SH-SY5Y (cell line): ENCODE measurements around the gene ZBTB46.

Source experiments
- GATA2 ChIP-seq: IDR thresholded peaks from 2 replicates; pipeline ENCODE4 v1.6.1; 2011; ENCODE audit warnings: mild to moderate bottlenecking, low read depth, low read length
- GATA3 ChIP-seq: IDR thresholded peaks from 2 replicates; pipeline ENCODE4 v1.6.1; 2011; ENCODE audit warnings: low read depth, mild to moderate bottlenecking, low read length, moderate library complexity

ZBTB46 gene, protein sequence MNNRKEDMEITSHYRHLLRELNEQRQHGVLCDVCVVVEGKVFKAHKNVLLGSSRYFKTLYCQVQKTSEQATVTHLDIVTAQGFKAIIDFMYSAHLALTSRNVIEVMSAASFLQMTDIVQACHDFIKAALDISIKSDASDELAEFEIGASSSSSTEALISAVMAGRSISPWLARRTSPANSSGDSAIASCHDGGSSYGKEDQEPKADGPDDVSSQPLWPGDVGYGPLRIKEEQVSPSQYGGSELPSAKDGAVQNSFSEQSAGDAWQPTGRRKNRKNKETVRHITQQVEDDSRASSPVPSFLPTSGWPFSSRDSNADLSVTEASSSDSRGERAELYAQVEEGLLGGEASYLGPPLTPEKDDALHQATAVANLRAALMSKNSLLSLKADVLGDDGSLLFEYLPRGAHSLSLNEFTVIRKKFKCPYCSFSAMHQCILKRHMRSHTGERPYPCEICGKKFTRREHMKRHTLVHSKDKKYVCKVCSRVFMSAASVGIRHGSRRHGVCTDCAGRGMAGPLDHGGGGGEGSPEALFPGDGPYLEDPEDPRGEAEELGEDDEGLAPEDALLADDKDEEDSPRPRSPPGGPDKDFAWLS

DNA sequence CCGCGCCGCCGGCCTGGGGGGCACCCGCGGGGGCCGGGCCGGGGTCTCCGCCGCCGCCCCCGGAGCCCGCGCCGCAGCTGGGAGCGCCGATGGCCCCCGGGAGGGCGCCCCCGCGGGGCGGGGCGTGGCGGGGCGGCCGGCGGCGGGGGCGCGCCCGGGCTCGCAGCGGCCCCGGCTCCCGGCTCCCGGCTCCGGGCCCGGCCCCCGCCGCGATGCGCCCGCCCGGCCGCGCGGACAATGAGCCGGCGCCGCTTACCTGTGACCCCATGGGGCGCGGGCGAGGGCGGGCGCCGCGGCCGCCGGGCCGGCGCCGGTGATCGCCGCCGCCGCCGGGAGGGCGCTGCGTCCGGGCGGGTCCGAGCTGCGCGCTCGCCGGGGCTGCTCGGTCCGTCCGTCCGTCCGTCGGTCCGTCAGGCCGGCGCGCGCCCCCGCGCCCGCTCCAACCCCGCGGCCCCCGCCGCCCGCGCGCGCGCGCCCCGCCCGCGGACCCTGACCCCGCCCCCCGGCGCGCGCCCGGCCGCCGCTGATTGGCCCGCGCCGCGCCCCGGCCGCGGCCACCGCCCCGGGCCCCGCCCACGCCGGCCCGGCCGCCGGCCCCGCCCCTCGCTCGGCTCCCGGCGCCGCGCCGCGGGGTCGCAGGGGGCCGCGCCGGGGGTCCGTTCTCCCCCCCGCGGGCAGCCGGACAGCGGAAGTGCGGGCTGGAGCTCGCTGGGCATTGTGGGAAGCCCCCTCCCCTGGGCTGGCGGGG, at the start of gene ZBTB46:
TSS of gene ZBTB46 (minus strand) at position 424 of the 748 bp plus-strand sequence. CDS start 40,507 bp downstream, outside the sequence.
- TF ChIP-seq GATA3 (no peak), GATA2 (no peak)

DNA sequence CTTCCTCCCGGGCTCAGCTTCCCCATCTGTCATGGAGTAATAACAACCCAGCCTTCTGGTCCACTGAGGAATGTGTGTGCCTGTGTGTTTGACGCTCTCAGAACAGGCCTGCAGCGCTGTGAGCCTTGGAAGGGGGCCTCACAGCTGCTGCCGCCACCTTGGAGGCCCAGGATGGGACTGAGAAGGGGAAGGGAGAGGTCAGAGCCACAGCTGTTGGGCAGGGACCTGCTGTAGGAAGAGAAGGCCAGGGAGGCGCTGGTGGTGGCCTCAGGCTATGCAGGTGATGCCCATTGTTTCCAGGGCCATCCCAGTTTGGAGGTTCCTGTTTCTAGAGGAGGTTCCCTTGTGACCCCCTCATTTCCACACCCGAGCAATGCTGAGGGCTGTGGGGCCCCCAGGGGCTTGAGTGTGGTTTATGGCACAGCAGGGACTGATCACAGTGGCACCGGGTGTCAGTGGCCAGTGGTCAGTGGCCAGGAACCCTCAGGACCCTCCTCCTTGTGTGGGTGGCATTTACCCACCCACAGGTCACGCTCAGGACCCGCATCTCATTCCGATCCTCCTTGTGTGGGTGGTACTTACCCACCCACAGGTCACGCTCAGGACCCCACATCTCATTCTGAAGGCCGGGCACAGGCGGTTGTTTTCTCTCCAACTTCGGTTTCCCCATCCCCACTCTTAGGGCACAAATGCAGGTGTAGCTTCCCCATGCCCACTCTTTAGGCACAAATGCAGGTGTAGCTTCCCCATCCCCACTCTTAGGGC, 48.0 kb upstream of the ZBTB46 start:
- no peak for TF ChIP-seq GATA2
- no peak for TF ChIP-seq GATA3

DNA sequence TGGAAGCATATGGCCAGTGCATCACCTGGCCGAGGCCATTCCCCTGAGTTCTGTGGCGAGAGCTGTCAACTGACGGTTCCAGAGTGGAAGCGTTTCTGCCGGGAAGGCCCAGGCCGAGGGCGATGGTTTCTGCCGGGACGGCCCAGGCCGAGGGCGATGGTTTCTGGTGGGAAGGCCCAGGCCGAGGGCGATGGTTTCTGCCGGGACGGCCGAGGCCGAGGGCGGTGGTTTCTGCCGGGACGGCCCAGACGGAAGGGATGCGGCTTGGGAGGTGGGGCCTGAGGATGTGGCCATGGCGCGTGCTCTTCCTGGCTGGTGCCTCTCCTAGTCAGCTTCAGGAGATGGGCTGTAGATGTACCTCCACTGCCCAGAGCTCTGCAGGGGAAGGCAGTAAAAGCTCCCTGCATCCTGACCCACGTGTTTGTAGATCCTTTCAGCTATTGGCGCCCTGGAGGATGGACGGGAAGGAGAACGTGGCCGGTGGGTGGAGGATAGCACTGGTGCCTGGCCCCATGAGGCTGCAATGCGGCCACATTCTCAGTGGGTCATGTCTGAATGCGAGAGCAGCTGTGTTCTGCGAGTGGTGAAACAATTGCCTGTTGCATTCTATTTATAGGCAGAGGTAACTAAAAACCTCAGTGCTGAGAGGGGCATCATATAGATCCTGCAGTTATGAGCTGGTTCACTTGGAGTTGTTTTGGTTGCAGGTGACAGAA, 46.8 kb upstream of the ZBTB46 start:
- TF ChIP-seq GATA3 (no peak), GATA2 (no peak)

DNA sequence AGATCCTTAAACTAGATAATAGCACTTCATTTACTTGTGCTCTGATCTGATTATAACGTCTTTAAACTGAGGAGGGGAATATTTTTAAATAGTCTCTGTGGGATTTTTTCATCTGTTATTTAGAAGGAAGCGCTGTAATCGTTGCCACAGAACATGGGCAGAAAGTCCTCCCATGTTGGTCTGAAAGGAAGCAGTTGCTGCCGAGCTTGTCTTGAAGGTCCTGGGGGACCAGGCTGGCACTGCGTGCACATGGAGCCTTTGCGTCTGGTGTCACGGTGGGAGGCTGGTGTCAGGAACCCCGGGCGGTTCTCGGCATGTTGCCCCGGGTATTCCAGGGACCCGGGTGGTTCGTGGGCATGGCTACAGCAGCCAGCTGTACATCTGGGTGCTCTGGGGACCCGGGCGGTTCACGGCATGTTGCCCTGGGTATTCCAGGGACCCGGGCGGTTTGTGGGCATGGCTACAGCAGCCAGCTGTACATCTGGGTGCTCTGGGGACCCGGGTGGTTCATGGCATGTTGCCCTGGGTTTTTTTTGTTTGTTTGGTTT, 45.5 kb upstream of the ZBTB46 start:
- TF ChIP-seq GATA3: no peak
- no peak for TF ChIP-seq GATA2

DNA sequence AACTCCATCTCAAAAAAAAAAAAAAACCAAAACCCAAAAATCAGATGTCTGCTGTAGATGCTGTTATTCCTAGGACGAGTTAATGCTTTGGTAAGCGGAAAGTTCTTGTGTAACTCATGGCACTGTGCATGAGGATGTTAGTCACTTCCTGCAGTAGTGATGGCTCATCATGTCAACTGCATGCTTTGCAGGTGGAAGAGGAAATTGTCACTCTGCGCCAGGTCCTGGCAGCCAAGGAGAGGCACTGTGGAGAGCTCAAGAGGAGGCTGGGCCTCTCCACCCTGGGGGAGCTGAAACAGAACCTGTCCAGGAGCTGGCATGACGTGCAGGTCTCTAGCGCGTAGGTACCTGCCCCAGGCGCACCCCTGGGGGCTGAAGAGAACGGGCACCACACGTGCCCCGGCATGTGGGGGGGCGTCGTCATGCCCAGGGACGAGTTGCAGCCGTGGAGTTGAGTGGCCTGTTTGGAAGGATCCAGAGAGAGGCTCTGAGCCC, 42.5 kb upstream of the ZBTB46 start:
- TF ChIP-seq GATA2: no peak
- no peak for TF ChIP-seq GATA3

DNA sequence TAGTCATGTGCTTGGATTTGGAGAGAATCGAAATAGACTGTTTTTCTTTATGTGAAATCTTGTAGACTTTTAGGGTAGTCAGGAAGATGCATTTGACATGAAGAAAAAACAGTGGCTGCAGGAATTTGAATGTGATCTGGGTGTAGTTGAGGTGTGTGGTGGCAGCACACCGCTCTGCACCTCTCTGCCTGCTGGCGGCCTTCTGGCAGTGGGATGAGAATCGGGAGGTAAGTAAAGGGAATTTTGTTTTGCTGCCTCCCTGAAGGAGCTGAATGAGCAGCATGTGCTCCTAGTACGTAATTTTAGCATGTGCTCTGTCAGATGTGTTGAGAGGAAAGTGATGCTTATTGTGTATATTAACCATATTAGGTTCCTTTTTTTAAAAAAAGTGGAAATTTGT, 37.2 kb upstream of the ZBTB46 start:
- no peak for TF ChIP-seq GATA2
- no peak for TF ChIP-seq GATA3

DNA sequence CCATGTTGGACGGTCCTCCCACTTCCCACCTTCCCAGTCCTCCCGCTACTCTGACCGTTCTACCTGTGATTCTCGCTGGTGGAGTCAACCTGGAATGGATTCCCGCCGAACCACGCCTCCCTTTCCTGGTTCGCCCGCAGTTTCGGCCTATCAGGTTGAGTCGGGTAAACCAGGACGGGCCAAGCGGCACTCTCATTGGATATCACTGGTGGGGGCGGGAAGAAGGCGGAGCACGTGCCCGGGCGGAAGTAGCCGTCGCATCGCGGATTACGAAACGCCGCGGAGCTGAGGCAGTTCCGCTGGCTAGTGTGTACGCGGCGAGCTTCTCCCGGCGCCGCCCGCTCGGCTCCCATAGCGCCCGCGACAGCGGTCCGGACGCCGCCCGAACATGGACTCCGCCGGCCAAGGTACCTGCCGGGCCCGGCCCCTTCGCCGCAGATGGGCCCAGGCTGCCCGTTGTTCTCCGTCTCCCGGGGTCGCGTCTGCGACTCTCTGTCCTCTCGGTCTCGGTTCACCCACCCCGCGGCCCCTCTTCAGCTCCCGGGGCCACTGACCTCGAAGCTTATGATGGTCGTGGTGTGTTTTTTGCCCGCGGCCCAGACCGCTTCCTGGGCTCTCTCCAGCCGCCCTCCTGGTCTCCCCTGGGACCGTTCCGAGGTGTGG, 34.0 kb upstream of the ZBTB46 start, which contains the start of gene TPD52L2:
TSS of gene TPD52L2 (plus strand) at position 293 of the 663 bp plus-strand sequence. CDS start at position 389, 96 bp downstream.
- TF ChIP-seq GATA2 (no peak), GATA3 (no peak)

DNA sequence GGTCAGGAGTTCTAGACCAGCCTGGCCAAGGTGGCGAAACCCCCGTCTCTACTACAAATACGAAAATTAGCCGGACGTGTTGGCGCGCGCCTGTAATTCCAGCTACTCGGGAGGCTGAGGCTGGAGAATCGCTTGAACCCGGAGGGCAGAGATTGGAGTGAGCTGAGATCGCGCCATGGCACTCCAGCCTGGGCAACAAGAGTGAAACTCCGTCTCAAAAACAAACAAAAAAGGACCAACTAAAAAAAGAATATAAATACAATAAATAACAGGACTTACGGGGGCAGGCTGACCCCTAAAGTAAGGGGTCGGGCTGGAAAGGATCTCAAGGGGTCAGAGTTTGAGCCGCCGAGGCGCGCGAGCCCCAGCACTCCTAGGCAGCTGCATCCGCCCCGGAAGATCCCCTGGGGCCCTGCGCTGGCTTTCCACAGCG, 33.5 kb upstream of the ZBTB46 start:
- TF ChIP-seq GATA2 (no peak), GATA3 (no peak)

DNA sequence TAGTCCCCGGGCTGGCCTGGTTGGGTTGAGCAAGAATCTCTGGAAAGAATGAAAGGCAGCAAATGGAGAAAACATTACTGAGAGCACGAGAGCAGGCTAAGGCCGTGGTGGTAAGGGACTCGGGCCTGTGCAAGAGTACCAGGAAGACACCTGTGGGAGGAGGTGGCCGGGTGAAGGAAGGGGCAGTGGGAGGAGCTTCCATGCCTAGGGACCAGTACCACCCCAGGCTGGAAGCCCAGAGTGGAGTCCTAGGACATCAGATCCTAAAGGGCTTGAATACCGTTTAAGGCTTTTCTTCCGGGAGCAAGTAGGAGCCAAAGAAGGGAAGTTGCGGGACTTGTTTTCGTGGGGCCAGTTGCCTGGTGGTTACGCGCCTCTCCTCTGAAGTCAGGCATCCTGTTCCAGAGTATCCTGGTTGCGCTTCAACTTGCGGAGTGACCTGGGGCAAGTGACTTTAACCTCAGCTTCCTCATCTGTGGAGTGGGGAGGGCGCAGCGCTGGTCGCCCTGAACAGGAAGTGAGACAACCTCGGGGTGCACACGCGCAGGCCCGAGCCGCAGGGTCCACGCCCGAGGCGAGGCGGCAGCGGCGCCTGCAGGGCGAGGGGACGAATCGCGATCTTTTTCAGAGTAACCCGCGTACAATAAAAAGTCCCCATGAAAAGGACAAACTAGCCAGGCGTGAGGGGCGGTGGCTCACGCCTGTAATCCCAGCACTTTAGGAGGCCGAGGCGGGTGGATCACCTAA, 32.9 kb upstream of the ZBTB46 start:
- no peak for TF ChIP-seq GATA3
- no peak for TF ChIP-seq GATA2

DNA sequence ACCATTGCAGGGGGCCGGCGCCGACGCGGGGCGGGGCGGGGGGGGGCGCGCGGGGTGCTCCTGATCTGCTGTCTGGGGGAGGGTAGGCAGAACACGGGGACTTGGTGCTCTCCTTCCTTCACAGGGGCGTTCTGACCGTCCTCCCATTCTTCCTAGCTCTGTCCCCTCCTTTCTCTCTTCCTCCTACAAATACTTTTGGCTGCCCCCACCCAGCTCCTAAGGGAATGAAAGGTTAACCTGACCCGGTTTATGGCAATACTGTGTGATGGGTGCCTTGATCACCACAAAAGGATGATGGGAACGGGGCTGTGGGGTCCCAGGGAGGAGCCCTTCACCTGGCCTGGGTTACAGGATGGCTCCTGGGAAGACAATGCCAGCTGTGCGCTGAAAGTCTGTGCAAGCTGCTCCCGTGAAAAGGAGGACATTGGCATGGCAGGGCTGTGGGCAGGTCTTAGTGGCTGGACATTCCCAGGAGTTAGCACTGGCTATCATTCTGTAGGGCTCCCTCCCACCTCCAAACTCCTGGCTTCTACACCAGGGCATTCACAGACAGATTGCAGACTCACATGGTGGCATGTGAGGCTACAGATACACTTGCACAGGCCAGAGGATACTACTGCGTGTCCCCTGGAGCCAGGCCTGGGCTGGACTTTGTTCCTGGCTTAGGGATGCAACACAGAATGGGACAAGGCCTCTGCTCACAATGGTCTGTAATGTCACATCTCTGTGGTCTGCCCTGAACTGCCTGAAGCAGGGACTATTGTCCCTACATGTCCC, 32.1 kb upstream of the ZBTB46 start:
- TF ChIP-seq GATA3 (no peak), GATA2 (no peak)

DNA sequence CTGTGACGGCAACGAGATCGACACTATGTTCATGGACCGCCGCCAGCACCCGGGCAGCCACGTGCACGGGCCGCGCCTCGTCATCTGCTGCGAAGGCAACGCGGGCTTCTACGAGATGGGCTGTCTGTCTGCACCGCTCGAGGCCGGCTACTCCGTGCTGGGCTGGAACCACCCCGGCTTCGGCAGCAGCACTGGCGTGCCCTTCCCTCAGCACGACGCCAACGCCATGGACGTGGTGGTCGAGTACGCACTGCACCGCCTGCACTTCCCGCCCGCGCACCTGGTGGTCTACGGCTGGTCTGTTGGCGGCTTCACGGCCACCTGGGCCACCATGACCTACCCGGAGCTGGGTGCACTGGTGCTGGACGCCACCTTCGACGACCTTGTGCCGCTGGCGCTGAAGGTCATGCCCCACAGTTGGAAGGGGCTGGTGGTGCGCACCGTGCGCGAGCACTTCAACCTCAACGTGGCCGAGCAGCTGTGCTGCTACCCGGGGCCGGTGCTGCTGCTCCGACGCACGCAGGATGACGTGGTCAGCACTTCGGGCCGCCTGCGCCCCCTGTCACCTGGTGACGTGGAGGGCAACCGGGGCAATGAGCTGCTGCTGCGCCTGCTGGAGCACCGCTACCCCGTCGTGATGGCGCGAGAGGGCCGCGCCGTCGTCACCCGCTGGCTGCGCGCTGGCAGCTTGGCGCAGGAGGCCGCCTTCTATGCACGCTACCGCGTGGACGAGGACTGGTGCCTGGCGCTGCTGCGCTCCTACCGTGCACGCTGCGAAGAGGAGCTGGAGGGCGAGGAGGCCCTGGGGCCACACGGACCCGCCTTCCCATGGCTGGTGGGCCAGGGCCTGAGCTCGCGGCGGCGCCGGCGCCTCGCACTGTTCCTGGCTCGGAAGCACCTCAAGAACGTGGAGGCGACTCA, 31.2 kb upstream of the ZBTB46 start:
- no peak for TF ChIP-seq GATA3
- no peak for TF ChIP-seq GATA2
